ENCODE results near the gene TTLL11. TPM values are rescaled to one million over a fixed set of nuclear protein-coding genes. Genes with fewer than 3 reads are reported as not detected.
A peak's percentile ranks its signal among the peaks of the same experiment; 100 is the strongest.

The TTLL11 gene
- total and polyA plus RNA-seq, 4 donors, result 3.6 to 7.8 (median 5.9) TPM

GRCh38 chr9:121786543-121786948, 306.6 kb downstream of the TTLL11 start:
- no peak overlapping the region for H3K27ac ChIP-seq (ENCODE audit: low read depth in 1 of 2, low read length in 1 of 2)
- no peak overlapping the region for H3K9ac ChIP-seq (ENCODE audit: insufficient read depth in 1 of 2, low read length in 2 of 2)
- ATAC-seq (ENCODE audit: insufficient read depth, low FRiP score) (no peak), DNase-seq (no peak)
- 93 to 100% methylated on average over 5 of the region's 5 CpGs for WGBS, 2 donors
- no peaks in the 10 kb centered on the region for H3K9me3 ChIP-seq (ENCODE audit: control insufficient read depth in 4 of 4, insufficient read depth in 3 of 4, low read length in 3 of 4)
- H3K4me3 ChIP-seq, result no peak overlapping the region
- H3K27me3 ChIP-seq (ENCODE audit: control insufficient read depth in 3 of 3, insufficient read depth in 3 of 3, low read length in 2 of 3), result no peaks in the 10 kb centered on the region
- peaks cover 0 to 35% (median 5%) of the 10 kb centered on the region in 5 donors for H3K4me1 ChIP-seq (ENCODE audit: control insufficient read depth in 5 of 5, insufficient read depth in 5 of 5, low read length in 5 of 5)
- H3K36me3 ChIP-seq (ENCODE audit: control insufficient read depth in 4 of 4, insufficient read depth in 4 of 4, low read length in 4 of 4), result peaks cover 2 to 31% (median 12%) of the 10 kb centered on the region in 4 donors
- no peak for TF ChIP-seq CTCF (IDR thresholded peaks at IDR 0.05; ENCODE audit: control extremely low read depth, extremely low read depth)

GRCh38 chr9:121785673-121786542, 307.2 kb downstream of the TTLL11 start:
- Histone ChIP-seq H3K9ac (ENCODE audit: insufficient read depth in 1 of 2, low read length in 2 of 2) (no peak overlapping the region), H3K4me3 (no peak overlapping the region), H3K4me1 (ENCODE audit: control insufficient read depth in 5 of 5, insufficient read depth in 5 of 5, low read length in 5 of 5) (peaks cover 0 to 35% (median 5%) of the 10 kb centered on the region in 5 donors), H3K9me3 (ENCODE audit: control insufficient read depth in 4 of 4, insufficient read depth in 3 of 4, low read length in 3 of 4) (no peaks in the 10 kb centered on the region), H3K36me3 (ENCODE audit: control insufficient read depth in 4 of 4, insufficient read depth in 4 of 4, low read length in 4 of 4) (peaks cover 3 to 37% (median 15%) of the 10 kb centered on the region in 4 donors), H3K27ac (ENCODE audit: low read depth in 1 of 2, low read length in 1 of 2) (no peak overlapping the region), H3K27me3 (ENCODE audit: control insufficient read depth in 3 of 3, insufficient read depth in 3 of 3, low read length in 2 of 3) (no peaks in the 10 kb centered on the region)
- 93 to 94% methylated on average over 11 of the region's 11 CpGs for WGBS, 2 donors
- no peak for ATAC-seq (ENCODE audit: insufficient read depth, low FRiP score)
- DNase-seq, result no peak
- TF ChIP-seq CTCF (IDR thresholded peaks at IDR 0.05; ENCODE audit: control extremely low read depth, extremely low read depth), result no peak

- TF ChIP-seq CTCF (IDR thresholded peaks at IDR 0.05; ENCODE audit: control extremely low read depth, extremely low read depth), result no peak
- H3K36me3 ChIP-seq (ENCODE audit: control insufficient read depth in 4 of 4, insufficient read depth in 4 of 4, low read length in 4 of 4), result peaks cover 3 to 37% (median 18%) of the 10 kb centered on the region in 4 donors
- ATAC-seq (ENCODE audit: insufficient read depth, low FRiP score) (no peak), DNase-seq (peak; percentile 61 to 83 (median 79))
- no peaks in the 10 kb centered on the region for H3K27me3 ChIP-seq (ENCODE audit: control insufficient read depth in 3 of 3, insufficient read depth in 3 of 3, low read length in 2 of 3)
- no peak overlapping the region for H3K4me3 ChIP-seq
- 81% methylated on average over 17 of the region's 17 CpGs for WGBS, 2 donors
- peak overlapping the region in 1 of 2 donors; percentile 20 for H3K9ac ChIP-seq (ENCODE audit: insufficient read depth in 1 of 2, low read length in 2 of 2)
- no peaks in the 10 kb centered on the region for H3K9me3 ChIP-seq (ENCODE audit: control insufficient read depth in 4 of 4, insufficient read depth in 3 of 4, low read length in 3 of 4)
- no peak overlapping the region for H3K27ac ChIP-seq (ENCODE audit: low read depth in 1 of 2, low read length in 1 of 2)
- H3K4me1 ChIP-seq (ENCODE audit: control insufficient read depth in 5 of 5, insufficient read depth in 5 of 5, low read length in 5 of 5), result peaks cover 0 to 35% (median 5%) of the 10 kb centered on the region in 5 donors
Observed at GRCh38 chr9:121784731-121785411, 308.2 kb downstream of the TTLL11 start.
